Smooth muscle cell (in vitro differentiated cells): Measurements from ENCODE around the gene SLCO3A1. TPM values are rescaled to one million over a fixed set of nuclear protein-coding genes. Genes with fewer than 3 reads are reported as not detected.

Source experiments
- DNase-seq: peaks from one replicate; lab custom pipeline; 2025; ENCODE audit not compliant: unreplicated experiment; lab: John Stamatoyannopoulos, UW
- H2AFZ ChIP-seq: fragments of 200-600 bp; sonication (generic); 2 replicates; pipeline ENCODE4 v1.6.0; 2016; ENCODE audit warnings: antibody characterized with exemption, low read depth, mild to moderate bottlenecking
- H3F3A ChIP-seq: fragments of 200-600 bp; sonication (generic); 2 replicates; pipeline ENCODE4 v1.6.0; 2017; ENCODE audit warnings: antibody characterized with exemption, low read depth
- H3K27ac ChIP-seq: fragments of 200-600 bp; sonication (generic); 2 replicates; pipeline ENCODE4 v1.5.1; 2016; ENCODE audit warnings: low read depth, mild to moderate bottlenecking
- H3K27me3 ChIP-seq: fragments of 200-600 bp; sonication (generic); 2 replicates; pipeline ENCODE4 v1.6.1; 2016; ENCODE audit warnings: low read depth, mild to moderate bottlenecking
- H3K36me3 ChIP-seq: fragments of 200-600 bp; sonication (generic); 2 replicates; pipeline ENCODE4 v1.5.1; 2016; ENCODE audit warnings: low read depth
- H3K4me1 ChIP-seq: fragments of 200-600 bp; sonication (generic); 2 replicates; pipeline ENCODE4 v1.5.1; 2016; ENCODE audit warnings: low read depth
- H3K4me2 ChIP-seq: fragments of 200-600 bp; sonication (generic); 2 replicates; pipeline ENCODE4 v1.6.0; 2016; ENCODE audit warnings: mild to moderate bottlenecking
- H3K4me3 ChIP-seq: fragments of 200-600 bp; sonication (generic); 2 replicates; pipeline ENCODE4 v1.5.1; 2016; ENCODE audit warnings: mild to moderate bottlenecking
- H3K79me2 ChIP-seq: fragments of 200-600 bp; sonication (generic); 2 replicates; pipeline ENCODE4 v1.6.0; 2016; ENCODE audit warnings: low read depth, mild to moderate bottlenecking
- H3K9ac ChIP-seq: fragments of 200-600 bp; sonication (generic); 2 replicates; pipeline ENCODE4 v1.6.0; 2016; ENCODE audit warnings: low read depth
- H3K9me3 ChIP-seq: fragments of 200-600 bp; sonication (generic); replicated peaks from 2 replicates; pipeline ENCODE4 v1.5.1; 2016; ENCODE audit warnings: low read depth
- H4K20me1 ChIP-seq: fragments of 200-600 bp; sonication (generic); 2 replicates; pipeline ENCODE4 v1.6.0; 2016; ENCODE audit warnings: low read depth
- CTCF ChIP-seq: fragments of 200-600 bp; sonication (generic); IDR thresholded peaks from 2 replicates; pipeline ENCODE4 v1.5.1; 2017; ENCODE audit warnings: borderline replicate concordance, mild to moderate bottlenecking, antibody characterized with exemption; ENCODE audit not compliant: insufficient read depth, poor library complexity, severe bottlenecking
- WGBS: methylation state at CpG from one replicate; pipeline ENCODE4 v1.1.7; 2016; ENCODE audit warnings: low lambda C conversion rate; 5-methylcytosine and 5-hydroxymethylcytosine counted together
- polyA plus RNA-seq: library from polyadenylated mRNA; unstranded; fragments of >200 nt; fragmentation: Nextera tagmentation; extraction: Ambion mirVana; gene quantifications from 2 replicates; pipeline ENCODE4 v1.2.1, GENCODE V29; 2016
- total RNA-seq: library from RNA; depleted of rRNA; stranded (reverse); fragments of >200 nt; gene quantifications from 2 replicates; pipeline ENCODE4 v1.2.3, GENCODE V29; 2014

Gene SLCO3A1
- total and polyA plus RNA-seq, 2 experiments from 2014 or later = 1.3 to 12.6 TPM

- Histone ChIP-seq H3K79me2 (no peaks in the 10 kb centered on the region), H2AFZ (no peak overlapping the region), H3K4me1 (no peaks in the 10 kb centered on the region), H3K27me3 (peaks cover 14% of the 10 kb centered on the region), H4K20me1 (no peaks in the 10 kb centered on the region), H3F3A (no peaks in the 10 kb centered on the region), H3K9me3 (no peaks in the 10 kb centered on the region), H3K27ac (no peak overlapping the region), H3K9ac (no peak overlapping the region), H3K36me3 (no peaks in the 10 kb centered on the region), H3K4me3 (no peak overlapping the region), H3K4me2 (no peak overlapping the region)
- DNase-seq = no peak
- no peak for TF ChIP-seq CTCF
- WGBS = 93% methylated on average over 5 of the region's 5 CpGs
Observed at GRCh38 chr15:92021792-92022191, 168.3 kb downstream of the SLCO3A1 start.

DNA sequence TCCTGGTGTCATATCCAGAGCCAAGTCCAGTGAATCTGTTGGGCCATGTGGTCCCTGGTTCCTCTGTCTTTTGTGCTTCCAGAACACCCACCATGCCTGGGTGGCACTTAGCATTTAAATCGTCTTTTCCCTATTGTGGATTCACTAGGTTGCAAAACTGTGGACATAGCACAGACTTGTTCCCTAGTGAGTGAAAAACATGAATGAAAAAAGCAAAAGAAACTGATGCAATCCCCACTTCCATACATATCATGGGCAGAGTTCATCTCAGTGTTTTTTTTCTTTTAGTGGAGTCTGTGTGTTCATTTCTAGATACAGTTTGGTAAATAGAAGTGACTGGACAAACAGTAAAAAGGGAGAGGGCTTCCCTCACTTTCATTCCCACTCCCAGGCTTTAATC, 170.5 kb downstream of the SLCO3A1 start:
- Histone ChIP-seq H3K9ac (no peak overlapping the region), H3K27me3 (peaks cover 12% of the 10 kb centered on the region), H3K4me3 (no peak overlapping the region), H3K9me3 (no peaks in the 10 kb centered on the region), H3F3A (no peaks in the 10 kb centered on the region), H2AFZ (no peak overlapping the region), H3K4me2 (no peak overlapping the region), H3K36me3 (no peaks in the 10 kb centered on the region), H3K79me2 (no peaks in the 10 kb centered on the region), H3K4me1 (no peaks in the 10 kb centered on the region), H4K20me1 (no peaks in the 10 kb centered on the region), H3K27ac (no peak overlapping the region)
- TF ChIP-seq CTCF = no peak
- WGBS = 64% methylated on average over 1 of the region's 1 CpG
- no peak for DNase-seq

DNA sequence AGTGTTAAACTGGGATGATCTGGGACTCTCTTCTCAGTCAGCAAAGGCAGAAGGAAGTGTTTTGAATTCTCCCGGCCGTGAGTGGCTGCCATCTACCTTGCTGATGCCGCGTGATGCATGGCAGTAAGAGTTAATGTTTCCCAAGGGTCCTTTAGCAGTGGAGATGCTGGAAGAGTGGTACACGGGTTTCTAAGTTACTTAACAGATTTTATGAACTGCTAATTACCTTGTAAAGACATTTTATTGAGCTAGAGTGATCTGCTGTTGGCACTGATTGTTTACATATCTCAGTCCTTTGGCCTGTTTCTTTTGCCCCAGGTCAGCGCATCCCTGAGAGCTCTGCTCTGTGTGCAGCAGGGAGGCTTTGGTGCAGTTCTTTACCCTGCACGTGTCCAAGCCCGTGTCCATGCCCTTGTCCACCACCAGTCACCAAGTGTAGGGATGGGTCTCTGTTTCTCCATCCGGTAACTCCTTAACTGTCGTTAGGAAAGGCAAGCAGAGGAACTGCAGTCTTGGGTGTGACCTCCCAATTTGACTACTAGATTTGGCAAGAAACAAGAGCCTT, 172.3 kb downstream of the SLCO3A1 start:
- Histone ChIP-seq H3K27me3 (peaks cover 12% of the 10 kb centered on the region), H3K27ac (no peak overlapping the region), H3K79me2 (no peaks in the 10 kb centered on the region), H3K4me1 (peaks cover 2% of the 10 kb centered on the region), H4K20me1 (no peaks in the 10 kb centered on the region), H3K9me3 (no peaks in the 10 kb centered on the region), H3K9ac (no peak overlapping the region), H3K4me3 (no peak overlapping the region), H3K36me3 (no peaks in the 10 kb centered on the region), H3F3A (no peaks in the 10 kb centered on the region), H2AFZ (no peak overlapping the region), H3K4me2 (no peak overlapping the region)
- DNase-seq = no peak
- WGBS = 61% methylated on average over 10 of the region's 10 CpGs
- TF ChIP-seq CTCF = no peak

GRCh38 chr15:92028389-92028724, 174.8 kb downstream of the SLCO3A1 start:
- Histone ChIP-seq H3K27me3 (peaks cover 12% of the 10 kb centered on the region), H3K4me2 (no peak overlapping the region), H3K9ac (no peak overlapping the region), H4K20me1 (no peaks in the 10 kb centered on the region), H3K27ac (no peak overlapping the region), H2AFZ (no peak overlapping the region), H3K79me2 (no peaks in the 10 kb centered on the region), H3K4me3 (no peak overlapping the region), H3K36me3 (no peaks in the 10 kb centered on the region), H3F3A (no peaks in the 10 kb centered on the region), H3K9me3 (no peaks in the 10 kb centered on the region), H3K4me1 (peaks cover 10% of the 10 kb centered on the region)
- 91% methylated on average over 4 of the region's 4 CpGs for WGBS
- TF ChIP-seq CTCF = no peak
- no peak for DNase-seq
